GM18517 (cell line): Measurements from ENCODE around the gene ZP2.
"Not testable (repeated sequence)": the region's sequence is repeated elsewhere in the genome, so short reads cannot be mapped to it uniquely, and the experiment has no call there.

ENCODE experiments used
- ATAC-seq: cut with Tn5 transposase; IDR thresholded peaks from one replicate; pipeline ENCODE4 v1.9.1; 2021; ENCODE audit warnings: mild to moderate bottlenecking, moderate library complexity; ENCODE audit not compliant: unreplicated experiment

ZP2 gene

GRCh38 chr16:21175397-21175796 lies 36.0 kb downstream of the ZP2 start:
- ATAC-seq = no peak

DNA sequence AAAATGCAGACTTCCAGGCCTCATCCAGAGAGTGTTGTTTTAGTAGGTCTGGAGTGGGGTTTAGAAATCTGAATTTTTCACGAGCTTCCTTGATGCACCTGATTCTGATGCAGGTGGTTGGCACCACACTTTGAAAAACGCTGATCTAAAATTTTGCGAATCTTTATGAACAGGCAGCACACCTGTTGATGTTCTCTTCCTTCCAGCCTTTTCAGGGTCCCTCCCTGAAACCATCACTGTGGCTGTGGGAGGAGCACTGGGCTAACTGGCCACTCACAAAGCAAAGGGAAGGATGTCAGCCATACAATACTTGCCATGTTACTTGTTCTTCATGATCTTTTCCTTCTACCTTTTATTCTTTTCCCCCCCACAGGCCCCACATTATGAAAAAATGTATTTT lies 38.7 kb downstream of the ZP2 start:
- ATAC-seq = no peak

DNA sequence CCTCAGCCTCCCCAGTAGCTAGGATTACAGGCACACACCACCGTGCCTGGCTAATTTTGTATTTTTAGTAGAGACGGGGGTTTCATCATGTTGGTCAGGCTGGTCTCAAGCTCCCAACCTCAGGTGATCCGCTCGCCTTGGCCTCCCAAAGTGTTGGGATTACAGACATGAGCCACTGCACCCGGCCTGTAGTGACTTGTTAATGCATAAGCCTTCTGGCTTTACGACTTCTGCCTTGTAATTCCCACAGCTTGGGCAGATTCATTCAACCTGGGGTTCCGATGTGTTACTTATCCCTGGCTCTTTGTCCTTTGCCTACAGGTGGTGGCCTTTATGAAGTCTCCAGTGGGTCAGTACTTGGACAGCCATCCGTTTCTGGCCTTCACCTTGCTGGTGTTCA lies 41.3 kb downstream of the ZP2 start:
- not testable (repeated sequence) for ATAC-seq

DNA sequence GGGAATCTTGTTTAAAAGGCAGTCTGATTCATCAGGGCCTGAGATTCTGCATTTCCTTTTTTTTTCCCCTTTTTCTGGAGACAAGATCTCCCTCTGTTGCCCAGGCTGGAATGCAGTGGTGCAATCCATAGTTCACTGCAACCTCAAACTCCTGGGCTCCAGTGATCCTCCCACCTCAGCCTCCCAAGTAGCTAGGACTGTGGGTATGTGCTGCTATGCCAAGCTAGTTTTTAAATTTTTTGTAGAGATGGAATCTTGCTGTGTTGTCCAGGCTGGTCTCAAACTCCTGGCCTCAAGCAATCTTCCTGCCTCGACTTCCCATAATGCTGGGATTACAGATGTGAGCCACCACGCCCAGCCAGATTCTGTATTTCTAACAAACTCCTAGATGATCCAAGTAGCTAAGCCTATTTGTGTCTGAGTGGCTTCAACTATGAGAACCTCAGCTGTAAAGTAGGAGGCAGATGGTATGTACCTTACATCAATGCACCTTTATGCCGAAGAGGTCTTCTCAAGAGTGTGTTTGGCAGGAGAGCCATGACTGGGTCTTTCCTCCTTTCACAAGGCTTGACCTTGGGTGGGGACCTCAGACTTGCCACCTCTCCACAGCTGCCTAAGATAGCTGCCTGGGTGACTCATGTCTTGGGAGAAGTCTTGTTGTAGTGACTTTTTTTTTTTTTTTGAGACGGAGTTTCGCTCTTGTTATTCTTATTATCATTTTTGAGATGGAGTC lies 42.0 kb downstream of the ZP2 start:
- no peak for ATAC-seq

DNA sequence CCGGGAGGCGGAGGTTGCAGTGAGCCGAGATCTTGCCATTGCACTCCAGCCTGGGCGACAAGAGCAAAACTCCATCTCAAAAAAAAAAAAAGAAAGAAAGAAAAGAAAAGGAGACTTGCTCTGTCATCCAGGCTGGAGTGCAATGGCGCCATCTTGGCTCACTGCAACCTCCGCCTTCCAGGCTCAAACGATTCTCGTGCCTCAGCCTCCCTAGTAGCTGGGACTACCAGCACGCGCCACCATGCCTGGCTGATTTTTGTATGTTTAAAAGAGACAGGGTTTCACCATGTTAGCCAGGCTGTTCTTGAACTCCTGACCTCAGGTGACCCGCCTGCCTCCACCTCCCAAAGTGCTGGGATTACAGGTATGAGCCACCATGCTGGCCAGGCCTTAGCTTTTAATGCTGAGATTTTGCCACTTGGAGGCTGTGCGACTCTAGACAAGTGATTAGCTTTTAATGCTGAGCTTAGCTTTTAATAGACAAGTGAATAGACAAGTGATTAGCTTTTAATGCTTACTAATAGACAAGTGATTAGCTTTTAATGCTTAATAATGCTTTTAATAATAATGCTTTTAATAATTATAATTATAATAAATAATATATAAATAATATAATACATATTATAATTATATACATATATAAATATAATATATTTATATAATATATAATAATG lies 43.3 kb downstream of the ZP2 start:
- ATAC-seq = no peak

DNA sequence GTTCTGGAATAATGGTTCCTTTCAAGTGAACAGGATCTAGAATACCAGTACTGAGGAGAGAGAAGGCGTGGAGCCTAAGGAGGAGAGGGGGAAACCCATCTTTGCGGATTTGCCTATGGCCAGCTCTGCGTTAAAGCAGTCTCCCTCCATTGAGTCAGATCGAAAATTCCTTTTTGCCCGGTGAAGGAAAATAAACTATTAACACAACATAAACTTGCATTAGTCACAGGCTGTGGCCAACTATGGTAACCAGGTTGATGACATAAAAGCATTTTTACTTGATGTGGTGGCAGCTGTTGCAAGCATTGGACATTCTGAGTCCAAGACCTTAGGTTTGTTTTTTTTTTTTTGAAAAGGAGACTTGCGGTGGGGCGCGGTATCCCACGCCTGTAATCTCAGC lies 44.0 kb downstream of the ZP2 start:
- no peak for ATAC-seq

- ATAC-seq = no peak
Observed at GRCh38 chr16:21166561-21166961, 44.8 kb downstream of the ZP2 start.

DNA sequence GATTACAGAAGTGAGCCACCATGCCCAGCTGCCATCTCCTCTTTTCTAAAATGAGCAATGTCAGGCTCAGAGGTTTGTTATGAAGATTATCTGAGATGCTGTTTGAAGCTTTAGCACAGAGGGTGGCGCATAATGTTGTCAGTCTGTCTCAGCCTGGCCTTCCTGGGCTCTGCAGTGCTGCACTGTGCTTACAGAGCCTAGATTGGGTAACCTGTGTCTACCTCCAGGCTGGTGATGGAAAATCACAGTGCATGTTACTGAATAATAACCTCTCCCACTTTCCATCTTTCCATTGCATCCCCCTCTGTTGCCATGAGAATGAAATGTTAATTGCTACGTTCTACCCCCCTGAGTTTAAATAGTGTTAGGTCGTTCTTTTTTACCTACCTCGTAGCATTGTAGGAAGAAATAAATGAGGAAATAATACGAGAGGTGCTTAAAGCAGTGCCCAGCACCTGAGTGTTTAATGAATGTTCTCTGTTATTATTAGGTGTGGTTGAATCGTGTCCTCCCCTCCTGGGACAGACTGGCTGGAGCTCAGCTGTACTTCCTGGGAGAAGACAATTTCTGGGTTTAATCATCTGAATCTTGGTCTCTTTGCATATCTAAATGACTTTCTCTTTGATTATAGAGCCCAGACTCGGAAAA lies 46.7 kb downstream of the ZP2 start:
- ATAC-seq = no peak

- ATAC-seq = no peak
Observed at GRCh38 chr16:21163576-21163975, 47.8 kb downstream of the ZP2 start.

DNA sequence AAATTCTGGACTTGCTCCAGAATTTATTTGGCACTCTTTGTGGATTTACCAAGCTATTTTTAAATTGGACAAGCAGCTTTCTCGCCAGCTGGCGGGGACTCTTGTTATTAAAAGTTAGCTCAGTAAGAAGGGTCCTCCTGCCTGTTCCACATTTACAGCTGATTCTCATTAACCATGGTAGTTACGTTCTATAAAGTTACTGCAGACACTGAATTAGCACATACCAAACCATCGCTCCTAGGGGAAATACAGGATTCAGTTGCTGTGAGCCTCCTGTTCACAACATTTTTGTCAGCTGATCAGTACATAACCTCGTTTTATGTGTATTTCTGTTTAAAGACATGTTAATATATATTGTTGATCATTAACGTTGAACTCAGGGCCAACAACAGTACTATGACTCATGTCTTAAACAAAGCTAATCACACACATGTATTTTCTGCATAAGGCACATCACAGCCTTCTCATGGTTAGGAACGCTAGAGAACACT lies 48.7 kb downstream of the ZP2 start:
- ATAC-seq = no peak

DNA sequence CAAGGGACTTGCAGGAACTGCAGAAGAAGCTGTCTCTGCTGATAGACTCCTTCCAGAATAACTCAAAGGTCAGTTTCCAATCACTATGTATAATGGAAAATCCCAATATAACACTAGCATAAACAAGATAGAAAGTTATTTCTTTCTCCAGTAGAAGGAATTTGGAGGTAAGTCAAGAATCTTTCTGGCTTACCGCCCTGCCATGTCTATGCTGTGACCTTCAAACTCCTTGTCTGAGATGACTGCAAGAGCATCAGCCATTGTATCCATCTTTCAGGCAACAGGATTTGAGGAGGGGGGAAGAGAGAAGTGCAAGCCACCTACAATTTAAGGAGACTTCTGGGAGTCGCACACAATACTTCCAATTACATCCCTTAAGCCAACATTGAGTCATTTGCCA lies 50.2 kb downstream of the ZP2 start:
- ATAC-seq = no peak

GRCh38 chr16:21160276-21160675 lies 51.1 kb downstream of the ZP2 start:
- ATAC-seq = no peak

DNA sequence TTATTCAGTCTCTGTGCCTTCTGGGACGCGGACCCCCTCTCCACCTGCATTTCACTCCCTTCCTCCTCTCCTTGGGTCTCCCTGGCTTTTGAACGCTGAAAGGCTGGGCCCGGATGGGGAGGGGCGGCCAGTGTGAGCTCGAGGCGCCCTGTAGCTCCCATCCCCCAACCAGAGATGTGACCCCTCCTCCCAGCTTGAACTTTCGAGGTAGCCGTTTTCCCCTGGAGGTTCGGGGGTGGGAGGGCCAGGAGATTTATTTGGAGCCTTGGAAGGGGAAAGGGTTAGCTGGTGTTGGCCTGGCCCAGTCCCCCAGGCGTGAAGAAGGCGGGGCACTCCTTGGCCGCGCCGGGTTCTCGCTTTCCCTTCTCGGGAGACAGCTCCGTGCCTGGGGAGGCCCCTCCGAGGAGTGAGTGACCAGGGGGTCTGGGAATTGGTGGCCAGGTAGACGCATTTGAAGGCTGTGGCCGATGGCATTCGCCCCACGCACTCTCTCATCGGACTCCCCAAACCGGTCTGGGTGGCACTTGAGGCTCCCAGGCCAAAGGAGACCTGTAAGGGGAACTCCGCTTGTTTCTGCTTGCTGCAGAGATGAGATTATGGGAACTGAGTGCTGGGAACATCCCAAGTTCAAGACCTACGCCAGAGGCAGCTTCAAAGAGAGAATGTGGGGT lies 52.0 kb downstream of the ZP2 start:
- no peak for ATAC-seq

- ATAC-seq = no peak
Observed at GRCh38 chr16:21158208-21159110, 52.9 kb downstream of the ZP2 start, which contains the start of gene LDAF1. LDAF1 (plus strand) TSS chr16:21158674; CDS start chr16:21161183, 2,509 bp downstream.

- ATAC-seq = no peak
Observed at GRCh38 chr16:21157632-21158031, 53.7 kb downstream of the ZP2 start.

- no peak for ATAC-seq
Observed at GRCh38 chr16:21156767-21157467, 54.5 kb downstream of the ZP2 start.

DNA sequence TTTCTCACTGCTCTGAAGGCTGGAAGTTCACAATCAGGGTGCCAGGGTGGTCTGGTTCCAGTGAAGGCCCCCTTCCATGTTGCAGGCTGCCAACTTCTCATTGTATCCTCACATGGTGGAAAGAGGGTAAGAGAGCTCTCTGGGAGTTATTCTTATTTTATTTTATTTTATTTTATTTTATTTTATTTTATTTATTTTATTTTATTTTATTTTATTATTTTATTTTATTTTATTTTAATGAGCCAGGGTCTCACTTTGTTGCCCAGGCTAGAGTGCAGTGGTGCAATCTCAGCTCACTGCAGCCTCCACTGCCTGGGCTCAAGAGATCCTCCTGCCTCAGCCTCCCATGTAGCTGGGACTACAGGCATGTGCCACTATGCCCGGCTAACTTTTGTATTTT lies 55.4 kb downstream of the ZP2 start:
- not testable (repeated sequence) for ATAC-seq

GRCh38 chr16:21153124-21153729 lies 58.1 kb downstream of the ZP2 start:
- not testable (repeated sequence) for ATAC-seq
